K562 (cell line): ENCODE measurements around the gene IRX5.

Experiments
- CBX5 ChIP-seq: IDR thresholded peaks from 2 replicates; pipeline ENCODE4 v1.6.1; 2014; ENCODE audit warnings: low read depth, borderline replicate concordance
- CTCF ChIP-seq, 3 experiments: IDR thresholded peaks in 2 of 3; conservative IDR thresholded peaks in 1 of 3; 2 replicates each; pipeline ENCODE4 v1.5.1; 2011 to 2012; ENCODE audit warnings: low read length in 3 of 3, mild to moderate bottlenecking in 3 of 3, control low read depth in 2 of 3, improper control_type of control experiment in 1 of 3, inconsistent platforms in 1 of 3, low read depth in 1 of 3, mixed read lengths in 1 of 3, moderate library complexity in 1 of 3; ENCODE audit not compliant: insufficient read depth in 2 of 3
- ELK3 ChIP-seq: fragments of 450-650 bp; formaldehyde crosslinking; IDR thresholded peaks from 2 replicates; pipeline ENCODE4 v1.4.0; 2020; ENCODE audit warnings: mild to moderate bottlenecking
- HMGXB4 ChIP-seq: sonication (generic); formaldehyde crosslinking; IDR thresholded peaks from 2 replicates; pipeline ENCODE4 v1.8.1; 2023; ENCODE audit warnings: mild to moderate bottlenecking, missing genetic modification reagents
- ZNF217 ChIP-seq: sonication (generic); formaldehyde crosslinking; IDR thresholded peaks from 2 replicates; pipeline ENCODE4 v1.8.0; 2022; ENCODE audit warnings: mild to moderate bottlenecking, missing genetic modification reagents

GRCh38 chr16:54901606-54902005, 29.1 kb upstream of the IRX5 start:
- TF ChIP-seq ZNF217 (CRISPR knock-in tag), result no peak
- TF ChIP-seq CTCF (IDR thresholded peaks at IDR 0.05 in 2 of 3, conservative IDR thresholded peaks at IDR 0.05 in 1 of 3; ENCODE audit: insufficient read depth in 2 of 3, low read depth in 1 of 3, low read length in 3 of 3), result no peak
- TF ChIP-seq ELK3 (CRISPR knock-in tag), result no peak
- no peak for TF ChIP-seq HMGXB4
- no peak for TF ChIP-seq CBX5
